HG03159 (cell line): ENCODE data around the gene NDST1.

Source experiments
- ATAC-seq: cut with Tn5 transposase; IDR thresholded peaks from one replicate; pipeline ENCODE4 v1.9.1; 2021; ENCODE audit warnings: mild to moderate bottlenecking, moderate library complexity; ENCODE audit not compliant: unreplicated experiment

Gene NDST1

DNA sequence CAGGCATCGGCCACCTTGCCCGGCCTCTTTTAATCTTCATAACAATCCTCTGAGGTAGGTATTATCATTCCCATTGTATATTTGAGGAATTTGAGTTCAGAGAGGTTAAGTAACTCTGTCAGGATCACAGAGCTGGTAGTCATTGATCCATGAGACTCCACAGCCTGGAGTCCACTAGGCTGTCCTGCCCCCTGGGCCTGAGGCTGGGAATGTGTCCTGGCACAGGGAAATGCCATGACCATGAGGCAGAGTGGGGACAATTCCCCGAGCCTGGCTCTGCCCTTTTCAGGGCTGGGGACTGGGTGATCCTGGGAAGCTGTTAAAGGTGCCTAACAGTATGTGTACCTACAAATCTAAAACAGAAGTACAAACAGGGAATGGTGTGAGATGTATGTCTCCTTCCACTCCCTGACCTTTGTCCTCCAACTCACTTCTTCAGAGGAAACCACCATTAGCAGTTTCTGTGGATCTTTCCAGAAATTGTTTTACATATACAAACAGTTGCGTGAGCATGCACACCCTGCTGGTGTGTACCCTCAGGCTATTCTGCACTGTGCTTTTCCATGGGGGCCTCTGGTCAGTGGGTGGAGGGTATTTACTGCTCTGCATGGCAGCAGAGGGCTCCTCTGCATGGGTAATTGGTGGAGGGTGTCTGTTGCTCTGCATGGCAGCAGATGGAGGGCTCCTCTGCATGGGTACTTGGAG, 53.8 kb downstream of the NDST1 start:
- no peak for ATAC-seq

DNA sequence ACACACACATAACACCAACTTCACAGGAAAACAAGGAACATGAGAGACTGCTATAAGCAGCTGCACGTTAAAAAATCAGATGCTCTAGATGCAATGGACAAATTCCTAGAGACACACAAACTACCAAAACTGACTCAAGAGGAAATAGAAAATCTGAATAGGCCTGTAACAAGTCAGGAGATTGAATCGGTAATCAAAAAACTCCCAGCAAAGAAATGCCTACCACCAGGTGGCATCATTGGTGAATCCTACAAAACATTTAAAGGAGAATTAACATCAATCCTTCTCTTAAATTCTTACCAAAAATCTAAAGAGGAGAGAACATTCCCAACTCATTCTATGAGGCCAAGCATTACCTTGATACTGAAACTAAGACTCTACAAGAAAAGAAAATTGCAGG, 54.9 kb downstream of the NDST1 start:
- no peak for ATAC-seq

DNA sequence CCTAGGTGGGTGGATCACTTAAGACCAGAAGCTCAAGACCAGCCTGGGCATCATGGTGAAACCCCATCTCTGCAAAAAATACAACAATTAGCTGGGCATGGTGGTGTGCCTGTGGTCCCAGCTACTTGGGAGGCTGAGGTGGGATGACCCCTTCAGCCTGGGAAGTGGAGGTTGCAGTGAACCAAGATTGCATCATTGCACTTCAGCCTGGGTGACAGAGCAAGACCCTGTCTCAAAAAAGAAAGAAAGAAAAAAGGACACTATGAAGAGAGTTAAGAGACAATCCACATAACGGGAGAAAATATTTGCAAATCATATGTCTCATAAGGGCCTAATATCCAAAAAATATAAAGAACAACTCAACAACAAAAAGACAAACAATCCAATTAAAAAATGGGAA, 57.9 kb downstream of the NDST1 start:
- no peak for ATAC-seq

DNA sequence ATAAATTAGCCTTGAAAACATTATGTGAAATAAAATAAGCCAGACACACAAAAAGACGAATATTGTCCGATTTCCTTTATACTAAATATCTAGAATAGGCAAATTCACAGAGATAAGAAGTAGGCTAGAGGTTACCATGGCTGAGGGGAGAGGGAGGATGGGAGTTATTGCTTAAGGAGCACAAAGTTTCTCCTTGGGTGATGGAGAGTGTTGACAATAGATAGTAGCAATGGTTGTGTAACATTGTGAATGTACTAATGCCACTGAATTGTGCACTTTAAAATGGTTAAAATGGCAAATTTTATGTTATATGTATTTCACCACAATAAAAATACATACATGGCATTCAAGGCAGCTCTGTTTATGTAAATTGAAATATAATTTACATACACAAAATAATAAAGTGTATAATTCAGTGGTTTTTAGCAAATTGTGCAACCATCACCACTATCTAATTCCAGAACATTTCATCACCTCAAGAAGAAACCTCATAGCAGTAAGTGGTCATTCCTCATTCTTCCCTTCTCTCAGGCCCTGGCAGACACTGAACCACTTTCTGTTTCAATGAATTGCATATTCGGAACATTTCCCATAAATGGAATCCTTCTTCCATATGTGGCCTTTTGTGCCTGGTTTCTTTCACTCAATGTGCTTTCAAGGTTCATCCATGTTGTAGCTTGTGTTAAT, 59.2 kb downstream of the NDST1 start:
- ATAC-seq = no peak

DNA sequence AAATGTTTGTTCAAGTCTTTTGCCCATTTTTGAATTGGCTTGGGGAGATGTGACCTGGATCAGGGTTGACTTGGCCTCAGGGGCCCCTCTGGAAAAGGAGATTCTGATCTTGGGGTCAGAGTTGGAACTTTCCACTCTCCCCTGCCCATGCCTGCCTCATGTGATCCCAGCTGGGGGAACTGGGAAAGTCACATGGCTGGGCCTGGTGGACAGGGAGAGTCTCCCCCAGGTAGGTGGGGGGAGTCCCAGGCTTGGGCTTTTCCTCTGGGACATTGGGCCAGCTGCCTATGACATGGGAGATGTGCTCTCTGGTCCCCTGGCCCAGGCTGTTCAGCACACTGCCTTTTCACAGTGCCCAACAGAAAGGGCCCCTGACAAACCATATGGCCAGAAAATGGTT, 60.7 kb downstream of the NDST1 start:
- ATAC-seq = no peak

DNA sequence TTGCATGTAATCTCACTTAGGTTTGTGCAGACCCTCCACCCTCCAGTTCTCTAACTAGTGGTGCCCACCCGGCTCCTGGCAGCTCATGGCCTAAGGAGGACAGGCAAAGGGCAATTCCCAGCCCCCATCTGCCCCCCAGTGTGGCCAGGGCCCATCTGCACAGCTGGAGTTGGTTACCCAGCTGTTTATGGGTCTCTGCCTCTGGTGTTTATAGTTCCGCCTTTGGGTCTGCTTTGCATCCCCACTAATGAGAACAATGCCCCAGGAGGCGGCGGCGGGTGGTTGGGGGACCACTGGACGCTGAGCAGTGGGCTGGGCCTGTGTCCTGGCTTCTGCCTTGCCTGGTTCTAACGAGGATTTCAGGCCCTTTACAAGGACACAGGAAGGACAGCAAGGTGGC, 62.4 kb downstream of the NDST1 start:
- no peak for ATAC-seq

DNA sequence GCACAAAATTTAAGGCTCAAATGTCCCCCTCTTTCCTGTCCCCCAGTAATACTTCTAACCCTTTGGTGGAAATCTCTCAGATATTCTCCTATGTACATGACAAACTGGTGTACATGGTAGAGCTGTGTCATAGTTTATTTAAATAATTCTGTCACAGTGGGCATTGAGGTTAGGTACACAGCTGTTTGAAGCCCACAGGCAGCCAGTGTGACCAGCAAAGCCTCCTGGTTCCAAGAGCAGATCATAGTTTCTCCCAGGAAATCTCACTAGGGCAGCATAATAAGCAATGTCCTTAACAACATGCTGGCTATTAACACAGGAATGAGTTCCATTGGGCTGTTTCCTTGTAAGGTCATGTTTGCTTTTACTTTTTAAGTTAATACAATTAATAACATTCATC, 63.9 kb downstream of the NDST1 start:
- ATAC-seq = no peak

DNA sequence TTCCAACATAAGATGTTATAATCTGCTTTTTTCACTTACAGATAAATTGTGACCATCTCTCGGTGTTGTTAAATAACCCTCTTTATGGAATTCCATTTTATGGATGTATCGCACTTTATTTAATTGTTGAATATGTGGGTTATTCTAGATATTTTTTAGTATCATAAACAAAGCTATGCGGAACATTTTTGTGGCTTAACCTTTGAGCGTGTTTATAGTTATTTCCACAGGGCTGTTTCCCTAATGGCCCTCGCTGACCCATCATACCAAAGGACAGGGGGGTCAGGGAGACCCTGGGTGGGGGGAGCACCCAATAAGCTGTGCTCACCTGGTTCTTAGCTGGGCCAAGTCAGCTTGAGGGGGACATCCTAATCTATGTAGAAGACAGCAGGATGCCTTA, 65.3 kb downstream of the NDST1 start:
- no peak for ATAC-seq

DNA sequence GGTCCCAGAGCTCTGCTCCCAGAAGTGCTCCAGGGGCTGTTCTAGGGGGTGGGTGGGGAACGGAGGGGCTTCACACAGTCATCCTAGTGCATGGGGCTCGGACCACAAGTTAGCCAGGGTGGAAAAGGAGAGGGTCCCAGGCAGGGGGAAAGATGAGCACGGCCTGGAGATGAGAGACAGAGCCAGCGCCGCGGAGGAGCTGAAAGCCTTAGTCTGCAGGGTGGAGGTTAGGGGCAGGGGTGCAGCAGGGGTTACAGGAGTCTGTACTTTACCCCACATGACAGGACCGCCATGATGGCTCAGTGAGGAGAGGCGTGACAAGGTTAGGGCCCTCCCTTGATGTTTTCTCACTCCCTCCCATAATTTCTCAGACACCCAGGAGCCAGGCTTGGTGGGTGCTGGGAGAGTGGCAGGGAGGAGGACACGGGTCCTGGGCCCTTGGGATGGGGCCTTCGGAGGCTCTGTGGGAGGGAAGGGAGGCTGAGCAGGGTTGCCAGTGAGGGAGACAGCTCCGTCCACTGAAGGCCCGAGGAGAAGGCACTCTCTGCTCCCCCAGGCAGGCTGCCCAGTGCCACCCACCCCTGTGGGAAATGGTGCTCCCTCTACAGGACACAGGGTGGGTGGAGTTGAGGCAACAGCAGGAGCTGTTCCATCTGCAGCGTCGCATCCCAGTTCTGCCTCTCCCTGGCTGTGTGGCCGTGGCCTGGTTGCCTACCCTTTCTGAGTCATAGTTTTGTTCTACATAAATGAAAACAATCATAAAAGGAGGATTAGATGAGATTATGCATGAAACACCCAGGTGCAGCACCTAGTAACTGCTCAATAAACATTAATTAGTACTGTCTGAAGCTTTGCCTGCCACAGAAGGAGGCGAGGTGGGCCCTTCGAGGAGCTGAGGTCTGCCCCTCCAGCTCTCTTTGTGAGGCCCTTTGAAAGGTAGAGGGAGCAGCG, 66.2 kb downstream of the NDST1 start:
- no peak for ATAC-seq

DNA sequence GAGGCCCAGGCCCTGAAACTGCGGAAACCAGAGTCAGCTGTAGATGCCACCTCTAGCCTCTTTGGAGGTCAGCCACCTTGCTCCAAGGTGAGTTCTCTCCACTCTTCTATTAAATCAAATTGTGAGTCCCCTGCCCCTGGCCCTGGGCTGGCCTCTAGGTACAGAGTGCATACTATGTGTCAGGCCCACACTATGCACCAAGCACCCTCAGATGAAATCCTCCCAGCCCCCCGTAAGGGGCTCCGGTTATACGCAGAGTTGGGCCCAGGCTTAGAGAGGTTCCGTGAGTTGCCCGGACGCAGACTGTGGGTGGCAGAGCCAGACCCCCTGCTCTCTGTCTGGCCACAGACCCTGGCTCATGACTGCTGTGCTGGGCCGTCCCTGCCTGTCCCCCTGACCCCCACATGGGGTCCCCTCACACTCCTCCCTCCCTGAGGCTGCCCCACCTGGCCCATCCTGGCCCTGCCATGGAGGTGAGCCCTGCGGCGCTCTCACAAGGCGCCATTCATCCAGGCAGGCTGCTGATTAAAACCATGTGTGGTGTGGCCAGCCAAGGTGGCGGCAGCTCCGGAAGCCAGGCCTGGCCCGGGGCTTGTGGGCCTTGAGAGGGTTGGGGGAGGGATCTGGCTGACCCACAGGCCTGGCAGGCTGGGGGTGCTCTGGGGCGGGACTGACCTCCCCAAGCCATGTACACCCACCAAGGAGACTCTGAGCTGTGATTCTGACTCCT, 67.1 kb downstream of the NDST1 start:
- ATAC-seq = no peak

DNA sequence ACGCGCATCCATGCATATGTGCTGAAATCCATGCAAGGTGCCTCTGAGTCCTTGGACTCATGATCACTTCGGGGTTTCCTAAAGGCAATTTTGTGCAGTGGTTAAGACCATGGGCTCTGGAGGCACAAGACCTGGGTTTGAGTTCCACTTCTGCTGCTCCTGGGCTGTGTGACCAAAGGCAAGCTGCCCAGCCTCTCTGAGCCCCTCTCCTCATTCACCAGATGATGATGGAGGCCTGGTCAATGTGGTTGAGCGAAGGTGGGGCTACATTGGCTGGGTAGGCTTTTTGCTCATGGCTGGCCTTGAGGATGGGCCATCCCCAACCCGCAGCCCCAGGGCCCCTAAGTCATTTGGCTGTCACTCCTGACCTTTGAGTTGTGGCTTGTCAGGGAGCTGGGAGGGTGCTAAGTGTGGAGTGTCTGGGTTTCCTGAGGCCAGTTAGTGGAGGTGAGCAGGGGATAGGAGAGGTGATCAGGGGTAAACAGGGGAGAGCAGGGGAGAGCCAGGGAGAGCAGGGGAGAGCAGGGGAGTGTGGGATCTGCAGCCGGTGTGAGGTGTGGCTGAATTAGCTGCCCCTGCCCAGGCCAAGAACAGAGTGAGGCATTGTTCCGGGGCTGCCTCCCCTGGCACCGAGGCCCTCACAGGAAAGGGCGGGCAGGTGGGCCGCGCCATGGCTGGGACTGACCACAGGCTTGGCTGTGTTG, 68.0 kb downstream of the NDST1 start:
- no peak for ATAC-seq

DNA sequence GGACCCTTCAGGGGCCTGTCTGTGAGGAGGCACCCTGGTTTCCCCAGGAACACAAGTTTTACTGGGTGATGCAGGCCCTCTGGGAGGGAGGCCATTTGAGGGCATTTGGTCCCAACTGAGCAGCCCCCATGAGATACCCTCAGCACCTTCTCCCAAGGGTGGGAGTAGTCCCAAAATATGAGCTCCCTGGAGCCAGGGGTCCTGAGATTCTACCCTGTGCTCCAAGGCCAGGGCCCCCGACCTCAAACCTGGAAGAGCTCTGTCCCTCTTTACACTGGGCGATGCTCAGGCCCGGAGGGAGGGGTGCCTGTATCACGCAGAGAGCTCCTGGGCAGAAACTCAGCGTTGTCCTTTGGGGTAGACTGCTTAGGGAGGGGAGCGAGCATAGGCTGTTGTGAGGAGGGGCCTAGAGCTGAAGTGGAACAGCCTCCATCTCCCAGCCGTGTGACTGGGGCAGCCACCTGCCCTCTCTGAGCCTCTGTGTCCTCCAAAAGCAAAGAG, 68.6 kb downstream of the NDST1 start:
- no peak for ATAC-seq

DNA sequence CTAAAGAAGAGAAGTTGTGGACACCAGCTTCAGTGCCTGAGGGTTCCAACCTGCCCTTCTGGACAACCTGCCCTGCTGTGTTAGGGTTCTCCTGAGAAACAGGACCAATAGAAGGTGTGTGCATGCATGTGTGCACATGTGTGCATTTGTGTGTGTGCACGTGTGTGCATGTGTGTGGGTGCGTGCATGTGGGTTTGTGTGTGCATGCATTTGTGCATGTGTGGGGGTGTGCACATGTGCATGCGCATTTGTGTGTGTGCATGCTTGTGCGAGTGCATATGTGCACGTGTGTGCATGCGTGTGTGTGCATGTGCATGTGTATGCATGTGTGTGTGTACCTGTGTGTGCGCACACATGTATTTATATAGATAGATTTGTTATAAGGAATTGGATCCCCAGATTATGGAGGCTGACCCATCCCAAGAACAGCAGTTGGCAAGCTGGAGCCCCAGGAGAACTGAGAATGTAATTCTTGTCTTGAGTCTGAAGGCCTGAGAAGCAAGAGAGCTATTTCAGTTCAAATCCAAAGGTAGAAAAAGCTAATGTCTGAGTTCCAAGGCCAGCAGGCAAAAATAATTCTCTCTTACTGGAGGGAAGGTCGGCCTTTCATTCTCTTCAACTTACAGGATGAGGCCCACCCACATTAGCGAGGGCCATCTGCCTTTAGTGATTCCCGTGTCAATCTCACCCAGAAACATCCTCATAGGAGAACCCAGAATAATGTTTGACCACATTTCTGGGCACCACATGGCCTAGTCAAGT, 69.6 kb downstream of the NDST1 start:
- no peak for ATAC-seq

DNA sequence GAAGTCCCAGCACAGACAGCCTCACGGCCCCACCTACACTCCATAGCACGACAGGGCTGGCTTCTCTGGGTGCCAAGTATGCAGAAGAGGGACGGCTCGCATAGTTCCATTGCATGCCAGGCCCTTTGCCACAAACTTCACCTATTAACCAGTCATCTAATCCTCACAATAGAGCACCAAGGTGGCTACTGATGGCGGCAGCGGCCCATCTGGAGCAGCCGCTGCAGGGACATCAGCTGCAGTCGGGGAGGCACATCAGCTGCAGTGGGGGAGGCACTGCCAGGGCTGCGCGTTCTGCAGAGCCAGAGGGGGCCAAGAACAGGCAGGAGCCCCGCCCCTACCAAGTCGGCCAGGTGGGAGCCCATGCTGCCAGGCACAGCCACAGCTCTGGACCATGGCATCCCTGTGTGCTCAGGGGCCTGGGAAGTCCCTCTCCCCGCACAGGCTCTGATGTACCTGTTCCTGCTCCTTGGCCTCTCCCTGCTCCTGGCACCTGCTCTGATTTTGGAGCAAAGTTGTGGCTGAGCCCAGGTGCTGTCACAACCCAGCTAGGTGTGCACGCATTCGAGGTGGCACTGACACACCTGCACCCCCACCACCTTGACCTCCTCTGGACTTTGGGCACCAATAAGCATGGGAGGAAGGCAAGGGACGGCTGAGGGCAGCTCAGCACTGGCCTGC, 71.0 kb downstream of the NDST1 start:
- ATAC-seq = no peak

DNA sequence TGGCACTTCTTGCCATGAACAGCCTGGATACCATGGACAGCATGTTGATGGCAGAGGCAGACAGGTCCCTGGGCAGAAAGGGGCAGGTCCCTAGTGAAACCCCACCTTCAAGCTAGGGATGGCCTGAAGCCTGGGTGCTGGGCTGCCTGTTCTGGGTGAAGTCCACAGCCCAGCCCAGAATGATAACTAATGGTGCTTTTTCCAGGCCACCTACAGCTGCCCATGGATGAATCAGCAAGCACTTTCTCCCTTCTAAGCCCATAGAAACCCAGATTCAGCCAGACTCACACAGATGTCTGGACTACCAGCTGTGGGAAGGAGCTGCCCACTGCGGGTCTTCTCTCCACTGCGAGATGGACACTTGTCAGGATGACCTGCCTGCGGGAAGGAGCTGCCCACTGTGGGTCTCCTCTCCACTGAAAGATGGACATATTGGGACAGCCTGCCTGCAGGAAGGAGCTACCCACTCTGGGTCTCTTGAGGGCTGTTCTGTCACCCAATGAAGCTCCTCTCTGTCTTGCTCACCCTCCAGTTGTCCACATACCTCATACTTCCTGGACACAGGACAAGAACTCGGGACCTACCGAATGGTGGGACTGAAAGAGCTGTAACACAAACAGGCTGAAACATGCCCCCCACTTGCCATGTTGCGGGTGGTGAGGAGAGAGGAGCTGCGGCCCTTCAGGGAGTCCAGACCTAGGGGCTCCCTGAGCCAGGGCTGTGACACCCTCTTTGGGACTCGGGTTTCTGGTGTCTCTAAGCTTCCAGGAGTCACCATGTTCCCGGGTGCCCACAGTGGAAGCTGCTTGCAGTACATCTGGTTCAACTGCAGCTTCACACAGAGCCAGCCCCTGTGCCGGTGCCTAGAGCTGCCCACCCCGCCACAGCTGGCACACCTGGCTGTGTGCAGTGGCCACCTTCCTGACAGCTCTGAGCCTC, 71.8 kb downstream of the NDST1 start:
- no peak for ATAC-seq

DNA sequence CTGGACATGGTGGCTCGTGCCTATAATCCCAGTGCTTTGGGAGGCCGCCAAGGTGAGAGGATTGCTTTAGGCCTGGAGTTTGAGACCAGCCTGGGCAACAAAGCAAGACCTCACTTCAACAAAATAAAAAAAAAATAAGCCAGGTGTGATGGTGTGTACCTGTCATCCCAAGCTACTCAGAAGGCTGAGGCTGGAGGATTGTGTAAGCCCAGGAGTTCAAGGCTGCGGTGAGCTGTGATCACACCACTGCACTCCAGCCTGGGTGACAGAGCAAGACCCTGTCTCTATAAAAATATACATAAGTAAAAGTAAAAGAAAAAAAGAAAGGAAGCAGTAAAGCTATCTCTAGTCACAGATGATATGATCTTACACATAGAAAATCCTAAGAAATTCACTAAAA, 73.0 kb downstream of the NDST1 start:
- no peak for ATAC-seq

DNA sequence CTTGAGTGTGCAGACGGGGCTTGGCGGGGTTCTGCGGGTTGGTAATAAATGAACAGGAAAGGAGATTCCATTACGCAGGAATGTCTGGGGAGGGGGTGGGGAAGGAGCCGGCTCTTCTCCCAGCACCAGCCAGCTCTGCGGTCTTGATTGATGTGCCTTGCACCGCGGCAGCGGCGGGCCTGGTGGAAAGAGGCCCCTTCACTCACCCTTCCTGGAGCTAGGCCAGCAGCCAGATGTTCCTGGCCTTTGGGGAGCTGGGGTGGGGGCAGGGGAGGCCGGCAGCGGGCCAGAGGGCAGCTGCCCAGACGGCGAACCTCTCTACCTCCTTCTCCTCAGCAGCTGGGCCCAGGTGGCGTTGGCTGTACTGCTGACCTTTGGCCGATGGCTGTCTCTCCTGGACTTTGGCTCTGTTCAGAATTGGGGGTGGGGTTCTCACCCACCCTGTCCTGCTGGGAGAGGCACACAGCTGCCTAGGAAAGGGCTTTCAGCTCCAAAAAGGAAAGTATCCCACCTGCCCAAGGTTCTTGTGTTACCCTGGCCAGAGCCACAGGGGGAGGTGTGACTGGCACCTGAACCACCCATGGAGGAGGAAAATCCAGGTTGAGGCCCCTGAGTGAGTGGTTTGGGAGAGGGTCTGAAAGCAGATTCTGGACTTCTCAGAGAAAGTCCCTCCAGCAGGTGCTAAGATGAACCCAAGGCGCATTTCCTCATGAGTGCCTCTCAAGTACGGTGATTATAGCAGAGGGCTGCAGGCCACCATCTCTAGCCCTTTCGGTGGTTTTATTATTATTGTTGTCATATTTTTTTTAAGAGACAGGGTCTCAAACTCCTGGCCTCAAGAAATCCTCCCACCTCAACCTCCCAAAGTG, 74.5 kb downstream of the NDST1 start:
- no peak for ATAC-seq
